Small intestine (tissue), 16 donors: ENCODE results near the gene ITGA7. TPM values are rescaled to one million over a fixed set of nuclear protein-coding genes. Genes with fewer than 3 reads are reported as not detected.

ENCODE experiments used
- DNase-seq, 2 donors: peaks; one replicate each; pipeline versions ENCODE4 v3.0.0 to v3.0.0-alpha.2; 2013
- FAIRE-seq: peaks from 2 replicates; lab custom pipeline; 2012; peaks lifted over from hg19 to GRCh38; lab: Jason Lieb, UNC
- H3K27ac ChIP-seq, 3 donors: one replicate each; pipeline ENCODE4 v1.5.1; 2013; ENCODE audit warnings: low read length in 2 of 3, mild to moderate bottlenecking in 2 of 3, control low read depth in 1 of 3, inconsistent platforms in 1 of 3, low read depth in 1 of 3, moderate library complexity in 1 of 3
- H3K27me3 ChIP-seq, 3 donors: one replicate each; pipeline ENCODE4 v1.6.1; 2013; ENCODE audit warnings: low read length in 3 of 3, inconsistent platforms in 1 of 3; ENCODE audit not compliant: control insufficient read depth in 3 of 3, insufficient read depth in 3 of 3
- H3K36me3 ChIP-seq, 3 donors: one replicate each; pipeline ENCODE4 v1.6.1; 2013; ENCODE audit warnings: low read length in 3 of 3, inconsistent platforms in 1 of 3, low read depth in 1 of 3, mild to moderate bottlenecking in 1 of 3, moderate library complexity in 1 of 3; ENCODE audit not compliant: control insufficient read depth in 3 of 3, insufficient read depth in 2 of 3
- H3K4me1 ChIP-seq, 3 donors: one replicate each; pipeline ENCODE4 v1.6.1; 2013; ENCODE audit warnings: low read length in 2 of 3, inconsistent platforms in 1 of 3, low read depth in 1 of 3, mild to moderate bottlenecking in 1 of 3, moderate library complexity in 1 of 3; ENCODE audit not compliant: control insufficient read depth in 3 of 3, insufficient read depth in 2 of 3
- H3K4me3 ChIP-seq, 3 donors: one replicate each; pipeline ENCODE4 v1.5.1; 2013; ENCODE audit warnings: low read length in 3 of 3, control low read depth in 1 of 3, inconsistent platforms in 1 of 3, low read depth in 1 of 3, mild to moderate bottlenecking in 1 of 3, moderate library complexity in 1 of 3
- H3K9me3 ChIP-seq, 2 donors: one replicate each; pipeline ENCODE4 v1.6.1; 2013; ENCODE audit warnings: low read depth in 1 of 2, low read length in 1 of 2; ENCODE audit not compliant: control insufficient read depth in 2 of 2, insufficient read depth in 1 of 2
- whole genome bisulfite sequencing, 3 donors: extraction: QIAGEN DNeasy Blood & Tissue Kit; methylation state at CpG; one replicate each; pipeline ENCODE4 v1.1.7; 2013; 5-methylcytosine and 5-hydroxymethylcytosine counted together
- long read RNA-seq, 10 donors: transcript quantifications; one replicate each; lab custom pipeline, GENCODE V29; 2026
- polyA plus RNA-seq, 4 donors: library from polyadenylated mRNA; stranded (reverse) in 3 of 4; unstranded in 1 of 4; fragments of 200-250 nt in 3 of 4; fragments of 120-200 nt in 1 of 4; gene quantifications; one replicate each; pipeline versions ENCODE4 v1.2.1 to v1.2.3, GENCODE V29; 2013
- donor health status: healthy with polysubstance abuse.
- donor health status: control.
- donor health status: control.
- donor health status: Bipolar disorder and iron deficiency.
- donor health status: healthy.

ITGA7 gene, protein sequence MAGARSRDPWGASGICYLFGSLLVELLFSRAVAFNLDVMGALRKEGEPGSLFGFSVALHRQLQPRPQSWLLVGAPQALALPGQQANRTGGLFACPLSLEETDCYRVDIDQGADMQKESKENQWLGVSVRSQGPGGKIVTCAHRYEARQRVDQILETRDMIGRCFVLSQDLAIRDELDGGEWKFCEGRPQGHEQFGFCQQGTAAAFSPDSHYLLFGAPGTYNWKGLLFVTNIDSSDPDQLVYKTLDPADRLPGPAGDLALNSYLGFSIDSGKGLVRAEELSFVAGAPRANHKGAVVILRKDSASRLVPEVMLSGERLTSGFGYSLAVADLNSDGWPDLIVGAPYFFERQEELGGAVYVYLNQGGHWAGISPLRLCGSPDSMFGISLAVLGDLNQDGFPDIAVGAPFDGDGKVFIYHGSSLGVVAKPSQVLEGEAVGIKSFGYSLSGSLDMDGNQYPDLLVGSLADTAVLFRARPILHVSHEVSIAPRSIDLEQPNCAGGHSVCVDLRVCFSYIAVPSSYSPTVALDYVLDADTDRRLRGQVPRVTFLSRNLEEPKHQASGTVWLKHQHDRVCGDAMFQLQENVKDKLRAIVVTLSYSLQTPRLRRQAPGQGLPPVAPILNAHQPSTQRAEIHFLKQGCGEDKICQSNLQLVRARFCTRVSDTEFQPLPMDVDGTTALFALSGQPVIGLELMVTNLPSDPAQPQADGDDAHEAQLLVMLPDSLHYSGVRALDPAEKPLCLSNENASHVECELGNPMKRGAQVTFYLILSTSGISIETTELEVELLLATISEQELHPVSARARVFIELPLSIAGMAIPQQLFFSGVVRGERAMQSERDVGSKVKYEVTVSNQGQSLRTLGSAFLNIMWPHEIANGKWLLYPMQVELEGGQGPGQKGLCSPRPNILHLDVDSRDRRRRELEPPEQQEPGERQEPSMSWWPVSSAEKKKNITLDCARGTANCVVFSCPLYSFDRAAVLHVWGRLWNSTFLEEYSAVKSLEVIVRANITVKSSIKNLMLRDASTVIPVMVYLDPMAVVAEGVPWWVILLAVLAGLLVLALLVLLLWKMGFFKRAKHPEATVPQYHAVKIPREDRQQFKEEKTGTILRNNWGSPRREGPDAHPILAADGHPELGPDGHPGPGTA
- 10 to 100 TPM in 3 of 4 donors, 1 to 10 TPM in 1; 6.3 to 81.6 (median 29.6) TPM for polyA plus RNA-seq
- long read RNA-seq, donor 1, partial matches to known transcripts: 723 of 779 reads
- long read RNA-seq, donor 1, other reads (novel, unspliced or antisense): 56 of 779 reads
- long read RNA-seq, donor 2, partial matches to known transcripts: 21 of 115 reads
- long read RNA-seq, donor 2, other reads (novel, unspliced or antisense): 94 of 115 reads
- long read RNA-seq, donor 3, partial matches to known transcripts: 5 of 5 reads
- long read RNA-seq, donor 3, other reads (novel, unspliced or antisense): 0 of 5 reads
- long read RNA-seq, donor 4: 0 reads
- long read RNA-seq, donor 5, partial matches to known transcripts: 194 of 194 reads
- long read RNA-seq, donor 5, other reads (novel, unspliced or antisense): 0 of 194 reads
- long read RNA-seq, donor 6, partial matches to known transcripts: 70 of 288 reads
- long read RNA-seq, donor 6, other reads (novel, unspliced or antisense): 218 of 288 reads
- long read RNA-seq, donor 7: 0 reads
- long read RNA-seq, donor 8: 0 reads
- long read RNA-seq, donor 9: 0 reads
- long read RNA-seq, donor 10, partial matches to known transcripts: 346 of 359 reads
- long read RNA-seq, donor 10, other reads (novel, unspliced or antisense): 12 of 359 reads

DNA sequence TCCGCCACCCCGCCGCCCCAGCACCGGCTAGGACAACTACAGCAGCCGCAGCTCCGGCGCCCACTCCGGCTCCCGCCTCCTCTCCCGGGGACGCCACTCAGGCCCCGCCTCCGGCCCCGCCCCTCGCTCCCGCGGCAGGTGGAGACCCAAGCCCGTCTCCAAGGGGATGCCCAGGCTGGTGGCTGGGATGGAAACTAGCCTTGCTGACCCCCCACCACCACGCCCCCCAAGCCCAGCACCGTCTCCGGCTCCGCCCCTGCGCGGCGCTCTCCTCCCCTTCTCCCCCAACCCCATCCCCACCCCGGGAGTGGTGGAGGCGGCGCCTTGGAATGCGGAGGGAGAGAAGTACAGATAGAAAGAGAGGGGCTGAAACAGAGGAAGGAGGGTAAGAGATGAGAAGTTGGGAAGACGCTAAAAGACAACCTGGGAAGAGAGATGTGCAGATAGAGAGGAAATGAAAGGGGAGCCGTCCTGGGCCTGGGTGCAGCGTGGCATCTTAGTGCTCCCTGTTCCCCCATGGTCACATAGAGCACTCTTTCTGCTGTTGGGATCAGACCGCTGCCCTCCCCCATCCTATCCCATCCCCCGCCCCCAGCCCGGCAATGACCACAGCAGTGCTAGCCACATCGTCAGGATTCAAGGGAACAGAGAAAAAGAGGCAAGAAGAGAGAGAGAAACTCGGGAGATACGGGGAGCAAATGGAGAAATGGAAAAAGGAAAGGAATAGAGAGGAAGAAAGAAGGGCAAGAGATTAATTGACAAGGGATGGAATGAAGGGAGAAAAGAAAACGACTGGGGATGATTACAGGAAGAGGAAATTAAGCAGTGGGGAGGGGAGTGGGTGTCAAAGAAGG is at the start of gene ITGA7:
ITGA7 (minus strand) TSS at position 64 of the 854 bp plus-strand sequence. CDS start 222 bp downstream, outside the sequence.
- no peaks in the 10 kb centered on the region for H3K36me3 ChIP-seq
- H3K9me3 ChIP-seq: no peaks in the 10 kb centered on the region
- WGBS, 3 donors: 0 to 1% (median 1%) methylated on average over 25 to 39 of the region's 39 CpGs
- DNase-seq (peak; percentile 50 to 70), FAIRE-seq (no peak)
- H3K27me3 ChIP-seq: peaks cover 0 to 50% (median 0%) of the 10 kb centered on the region in 3 donors
- peaks cover 0 to 16% (median 0%) of the 10 kb centered on the region in 3 donors for H3K4me1 ChIP-seq
- peak within 1 kb of the TSS; percentile 32 to 69 (median 52) for H3K4me3 ChIP-seq
- H3K27ac ChIP-seq: peak within 1 kb of the TSS in 2 of 3 donors; percentile 13 to 14

DNA sequence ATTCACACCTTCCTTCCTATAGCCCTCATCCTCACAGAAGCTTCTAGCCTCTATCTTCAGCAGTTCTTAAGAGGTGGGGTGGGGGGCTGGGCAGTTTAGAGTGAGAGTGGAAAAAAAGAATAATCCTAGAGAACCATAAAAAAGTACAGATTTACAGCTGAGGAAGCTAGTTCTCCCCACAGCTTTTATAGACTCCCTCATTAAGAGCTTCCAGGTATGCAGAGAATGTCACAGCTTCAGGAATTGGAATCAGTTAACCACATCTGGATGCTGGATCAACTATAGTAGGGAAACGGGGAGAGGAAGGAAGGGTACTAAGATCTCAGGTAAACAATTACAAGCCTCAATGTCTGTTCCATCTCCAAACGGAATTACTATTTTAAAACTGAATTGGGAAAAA is 47.5 kb upstream of the ITGA7 start:
- 69 to 87% (median 80%) methylated on average over 2 of the region's 2 CpGs for WGBS, 3 donors
- no peak for FAIRE-seq
- no peak overlapping the region for H3K4me3 ChIP-seq
- no peaks in the 10 kb centered on the region for H3K4me1 ChIP-seq
- H3K36me3 ChIP-seq: peaks cover 18 to 58% (median 22%) of the 10 kb centered on the region in 3 donors
- DNase-seq: no peak
- H3K27ac ChIP-seq: no peak overlapping the region
- no peaks in the 10 kb centered on the region for H3K9me3 ChIP-seq
- no peaks in the 10 kb centered on the region for H3K27me3 ChIP-seq

DNA sequence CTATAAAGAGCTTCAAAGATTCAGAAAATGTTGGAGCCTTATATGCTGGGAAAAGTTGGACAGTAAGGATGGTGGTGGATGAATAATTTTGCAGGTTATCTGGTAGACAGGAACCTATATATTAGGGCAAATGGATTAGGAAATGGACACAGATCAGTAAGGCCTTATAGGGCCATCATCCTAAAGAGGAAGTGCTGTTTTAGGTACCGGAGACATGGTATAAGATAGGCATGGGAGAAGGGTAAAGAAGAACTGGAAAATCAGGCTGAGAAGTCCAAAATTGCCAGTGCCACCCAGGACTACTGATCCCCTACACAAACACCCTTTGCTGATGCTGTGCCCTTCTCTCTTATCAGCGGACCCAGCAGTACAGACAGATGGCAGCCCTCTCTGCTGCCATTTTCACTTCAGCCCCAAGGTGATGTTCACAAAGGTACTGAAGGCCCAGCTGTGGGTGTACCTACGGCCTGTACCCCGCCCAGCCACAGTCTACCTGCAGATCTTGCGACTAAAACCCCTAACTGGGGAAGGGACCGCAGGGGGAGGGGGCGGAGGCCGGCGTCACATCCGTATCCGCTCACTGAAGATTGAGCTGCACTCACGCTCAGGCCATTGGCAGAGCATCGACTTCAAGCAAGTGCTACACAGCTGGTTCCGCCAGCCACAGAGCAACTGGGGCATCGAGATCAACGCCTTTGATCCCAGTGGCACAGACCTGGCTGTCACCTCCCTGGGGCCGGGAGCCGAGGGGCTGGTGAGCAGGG is 40.7 kb upstream of the ITGA7 start:
- DNase-seq (no peak), FAIRE-seq (no peak)
- peaks cover 0 to 21% (median 10%) of the 10 kb centered on the region in 3 donors for H3K4me1 ChIP-seq
- peaks cover 0 to 8% (median 0%) of the 10 kb centered on the region in 3 donors for H3K27me3 ChIP-seq
- H3K9me3 ChIP-seq: no peaks in the 10 kb centered on the region
- 90 to 94% (median 91%) methylated on average over 18 of the region's 18 CpGs for WGBS, 3 donors
- peaks cover 4 to 38% (median 13%) of the 10 kb centered on the region in 3 donors for H3K36me3 ChIP-seq
- no peak overlapping the region for H3K27ac ChIP-seq
- no peak overlapping the region for H3K4me3 ChIP-seq

DNA sequence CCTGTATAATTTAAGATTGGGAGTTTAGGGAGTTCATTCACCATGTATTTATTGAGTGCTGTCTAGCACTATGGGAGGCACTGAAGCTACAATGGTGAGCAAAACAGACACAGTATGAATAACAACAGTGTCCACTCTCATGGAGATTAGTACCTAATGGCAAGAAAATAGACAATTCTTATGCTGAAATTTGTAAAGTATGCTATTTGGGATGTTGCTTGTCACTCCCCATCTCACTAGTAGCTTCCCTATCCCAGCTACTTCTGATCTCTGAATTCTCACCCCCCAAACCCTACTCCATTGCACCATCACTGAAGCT is 39.2 kb upstream of the ITGA7 start:
- DNase-seq (no peak), FAIRE-seq (no peak)
- Histone ChIP-seq H3K27ac (no peak overlapping the region), H3K9me3 (no peaks in the 10 kb centered on the region), H3K36me3 (peaks cover 0 to 29% (median 8%) of the 10 kb centered on the region in 3 donors), H3K4me3 (no peak overlapping the region), H3K4me1 (peaks cover 0 to 29% (median 10%) of the 10 kb centered on the region in 3 donors), H3K27me3 (peaks cover 0 to 8% (median 0%) of the 10 kb centered on the region in 3 donors)

DNA sequence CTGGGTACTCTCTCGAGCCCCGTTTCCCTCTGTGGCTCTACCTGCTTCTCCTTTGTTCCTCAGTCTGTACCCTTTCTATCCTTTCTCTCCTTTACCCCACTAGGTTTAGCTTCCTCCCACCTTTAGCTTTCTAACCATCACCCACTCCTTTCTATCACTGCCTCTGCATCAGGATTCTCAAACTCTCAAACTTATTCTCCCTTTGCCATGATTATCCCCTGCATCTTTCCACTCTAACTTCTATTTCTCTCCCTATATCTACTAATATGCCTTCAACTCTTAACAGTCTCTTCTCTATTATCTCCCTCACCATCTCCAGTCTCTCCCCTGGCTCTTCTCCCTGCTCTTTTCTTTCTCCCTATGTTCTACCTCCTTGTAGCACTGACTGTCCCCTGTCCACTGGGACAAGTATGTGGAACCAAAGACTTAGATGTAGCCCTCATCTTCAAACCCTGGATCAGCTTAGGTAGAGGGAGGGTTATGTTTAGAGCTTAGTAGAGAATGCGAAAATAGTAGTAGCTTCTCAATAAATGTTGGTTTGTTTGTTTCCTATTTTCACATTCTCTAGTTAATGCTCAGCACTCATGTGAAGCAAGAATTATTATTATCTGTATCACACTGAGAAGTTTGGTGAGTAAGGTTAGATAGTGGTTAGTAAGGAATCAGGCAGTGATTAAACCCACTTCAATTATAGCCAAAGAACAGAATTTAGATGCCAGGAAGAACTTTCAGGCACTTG is 38.6 kb upstream of the ITGA7 start:
- 51 to 66% (median 54%) methylated on average over 3 of the region's 3 CpGs for WGBS, 3 donors
- H3K9me3 ChIP-seq: no peaks in the 10 kb centered on the region
- no peak overlapping the region for H3K4me3 ChIP-seq

DNA sequence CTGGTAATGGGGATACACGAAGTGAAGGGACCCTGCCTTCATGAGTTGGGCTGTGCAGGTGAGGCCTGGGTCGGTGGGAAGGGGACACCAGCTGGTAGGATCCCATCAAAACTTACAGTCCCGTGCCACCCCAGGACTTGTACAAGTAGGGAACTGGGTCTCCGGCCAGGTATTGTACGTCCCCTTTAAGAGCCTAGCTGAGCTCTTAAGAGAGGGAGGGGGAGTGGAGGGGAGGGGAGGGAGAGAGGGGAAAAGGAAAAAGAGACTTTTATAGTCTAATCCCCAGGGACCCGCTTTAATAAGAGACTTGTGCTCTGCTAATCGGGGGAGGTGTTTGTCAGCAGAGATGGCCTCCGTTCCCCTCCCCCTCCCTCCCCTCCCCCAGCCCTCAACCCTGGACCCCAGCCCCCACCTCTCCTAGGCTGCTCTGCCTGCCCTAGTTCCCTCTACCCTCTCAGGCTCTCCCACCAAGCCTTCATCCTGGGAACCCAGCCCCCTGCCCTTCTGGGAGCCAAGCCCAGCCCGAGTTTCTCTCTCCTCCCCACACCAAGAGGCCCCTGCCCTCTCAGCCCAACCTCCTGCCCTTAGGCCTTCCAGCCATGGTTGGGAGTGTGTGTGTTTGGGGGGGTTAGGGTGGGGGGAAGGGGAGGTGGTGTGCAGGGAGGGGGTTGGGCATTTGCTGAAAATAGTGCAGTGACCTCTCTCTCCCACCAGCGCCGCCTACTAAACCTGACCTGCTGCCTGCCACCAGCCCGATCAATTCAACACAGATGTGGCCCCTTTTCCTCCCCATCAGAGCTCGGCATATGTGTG is 37.9 kb upstream of the ITGA7 start:
- Histone ChIP-seq H3K4me1 (peaks cover 0 to 32% (median 10%) of the 10 kb centered on the region in 3 donors), H3K9me3 (no peaks in the 10 kb centered on the region), H3K27ac (no peak overlapping the region), H3K27me3 (peaks cover 0 to 8% (median 0%) of the 10 kb centered on the region in 3 donors), H3K36me3 (peaks cover 0 to 15% (median 4%) of the 10 kb centered on the region in 3 donors), H3K4me3 (peak overlapping the region in 1 of 3 donors; percentile 17)
- FAIRE-seq (no peak), DNase-seq (peak in 1 of 2 donors; percentile 31)
- 20 to 38% (median 37%) methylated on average over 13 of the region's 13 CpGs for WGBS, 3 donors

More for the DNA sequence above, 38.6 kb upstream of the ITGA7 start:
- peaks cover 0 to 32% (median 10%) of the 10 kb centered on the region in 3 donors for H3K4me1 ChIP-seq
- FAIRE-seq (no peak), DNase-seq (no peak)
- H3K27me3 ChIP-seq: peaks cover 0 to 8% (median 0%) of the 10 kb centered on the region in 3 donors
- no peak overlapping the region for H3K27ac ChIP-seq
- peaks cover 0 to 23% (median 7%) of the 10 kb centered on the region in 3 donors for H3K36me3 ChIP-seq
